ENCODE results near the gene CERS1.

Gene CERS1

DNA sequence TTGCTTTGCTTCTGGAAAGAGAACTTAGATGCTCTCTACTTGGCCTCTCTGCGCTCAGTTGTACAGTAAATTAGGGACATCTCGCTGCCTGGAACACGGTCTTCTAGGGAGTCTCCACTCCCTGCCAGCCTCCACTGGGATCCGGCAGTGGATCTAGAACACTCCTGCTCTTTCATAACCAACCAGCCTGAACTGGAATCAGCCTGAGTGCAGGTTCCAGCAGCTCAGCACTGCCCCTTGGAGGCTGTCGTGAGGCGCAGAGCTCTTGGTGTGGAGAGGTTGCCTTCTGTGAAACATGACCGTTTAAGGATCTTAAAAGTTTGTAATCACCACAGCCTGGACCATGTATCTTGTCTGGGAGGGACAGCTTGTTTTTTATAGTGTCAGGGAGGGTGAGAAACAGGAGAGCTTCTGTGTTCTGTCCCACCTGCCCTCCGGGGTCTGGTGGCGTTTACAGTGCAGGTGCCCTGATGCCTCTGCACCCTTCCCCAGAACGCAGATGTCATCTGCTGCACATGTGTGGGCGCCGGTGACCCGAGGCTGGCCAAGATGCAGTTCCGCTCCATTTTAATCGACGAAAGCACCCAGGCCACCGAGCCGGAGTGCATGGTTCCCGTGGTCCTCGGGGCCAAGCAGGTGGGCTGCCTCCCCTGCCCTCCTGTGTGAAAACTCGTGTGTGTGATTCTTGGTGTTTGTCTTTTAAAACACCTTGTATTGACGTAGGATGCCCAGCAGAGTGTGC lies 39.4 kb downstream of the CERS1 start:
- DNase-seq (ENCODE audit: low read depth) = no peak

DNA sequence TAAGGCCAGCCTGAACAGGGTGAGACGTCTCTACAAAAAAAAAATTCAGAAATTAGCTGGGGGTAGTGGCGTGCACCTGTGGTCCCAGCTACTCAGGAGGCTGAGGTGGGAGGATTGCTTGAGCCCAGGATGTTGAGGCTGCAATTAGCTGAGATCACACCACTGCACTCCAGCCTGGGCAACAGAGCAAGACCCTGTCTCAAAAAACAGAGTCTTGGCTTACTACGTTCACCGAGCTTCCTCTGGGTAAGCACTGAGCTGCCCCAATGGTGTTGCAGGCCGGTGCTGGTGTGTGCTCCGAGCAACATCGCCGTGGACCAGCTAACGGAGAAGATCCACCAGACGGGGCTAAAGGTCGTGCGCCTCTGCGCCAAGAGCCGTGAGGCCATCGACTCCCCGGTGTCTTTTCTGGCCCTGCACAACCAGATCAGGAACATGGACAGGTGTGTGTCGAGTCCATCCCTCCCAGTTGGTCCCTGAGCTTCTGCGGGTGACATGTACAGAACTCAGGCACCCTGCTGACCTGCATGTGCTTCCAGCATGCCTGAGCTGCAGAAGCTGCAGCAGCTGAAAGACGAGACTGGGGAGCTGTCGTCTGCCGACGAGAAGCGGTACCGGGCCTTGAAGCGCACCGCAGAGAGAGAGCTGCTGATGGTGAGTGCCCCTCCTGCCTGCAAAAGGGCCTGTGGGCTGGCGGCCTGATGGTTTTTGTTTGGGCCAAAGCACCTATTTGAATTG lies 40.1 kb downstream of the CERS1 start:
- DNase-seq (ENCODE audit: low read depth) = no peak

DNA sequence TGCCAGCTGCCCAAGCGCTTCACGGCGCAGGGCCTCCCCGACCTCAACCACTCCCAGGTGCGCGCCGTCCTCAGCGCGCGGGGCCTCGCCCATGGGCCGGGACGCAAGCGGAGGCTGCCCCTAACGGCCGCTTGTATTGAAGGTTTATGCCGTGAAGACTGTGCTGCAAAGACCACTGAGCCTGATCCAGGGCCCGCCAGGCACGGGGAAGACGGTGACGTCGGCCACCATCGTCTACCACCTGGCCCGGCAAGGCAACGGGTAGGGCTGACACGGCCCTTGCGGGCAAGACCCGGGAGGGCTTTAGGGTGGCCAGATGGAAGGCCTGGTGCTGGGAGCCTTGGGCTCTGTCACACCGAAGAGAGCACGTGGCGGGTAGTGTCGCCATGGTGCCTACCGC lies 41.0 kb downstream of the CERS1 start:
- DNase-seq (ENCODE audit: low read depth) = no peak

DNA sequence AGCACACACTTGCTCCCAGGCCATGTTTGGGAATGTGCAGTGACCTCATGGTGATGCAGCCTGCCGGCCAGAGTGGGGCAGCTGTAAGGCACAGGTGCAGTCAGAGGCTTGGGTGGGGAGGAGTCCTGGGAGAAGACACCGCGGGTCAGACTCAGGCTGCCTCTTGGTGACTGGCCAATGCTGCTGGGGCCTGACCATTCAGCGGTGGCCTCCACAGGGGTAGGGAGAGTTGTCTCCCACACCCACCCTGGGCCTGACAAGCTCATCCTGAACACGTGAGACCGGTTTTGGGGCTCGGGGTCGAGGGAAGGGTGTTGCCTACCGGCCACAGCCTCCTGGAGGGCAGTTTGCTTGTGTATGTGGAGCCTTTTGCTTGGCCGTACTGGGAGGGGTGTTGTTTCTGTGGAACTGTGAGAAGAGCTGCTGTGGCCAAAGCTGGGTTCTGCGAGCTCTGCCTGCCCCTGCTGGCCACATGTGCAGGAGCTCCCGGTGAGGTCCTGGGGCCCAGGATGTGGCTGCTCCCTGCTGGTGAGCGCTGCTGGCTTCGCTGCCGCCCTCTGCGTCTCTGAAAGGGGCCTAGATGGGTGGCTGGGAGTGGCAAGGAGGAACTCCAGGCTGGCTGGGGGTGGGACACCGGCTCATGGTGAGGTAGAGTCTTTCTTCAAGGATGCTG lies 42.1 kb downstream of the CERS1 start:
- DNase-seq (ENCODE audit: low read depth) = no peak

DNA sequence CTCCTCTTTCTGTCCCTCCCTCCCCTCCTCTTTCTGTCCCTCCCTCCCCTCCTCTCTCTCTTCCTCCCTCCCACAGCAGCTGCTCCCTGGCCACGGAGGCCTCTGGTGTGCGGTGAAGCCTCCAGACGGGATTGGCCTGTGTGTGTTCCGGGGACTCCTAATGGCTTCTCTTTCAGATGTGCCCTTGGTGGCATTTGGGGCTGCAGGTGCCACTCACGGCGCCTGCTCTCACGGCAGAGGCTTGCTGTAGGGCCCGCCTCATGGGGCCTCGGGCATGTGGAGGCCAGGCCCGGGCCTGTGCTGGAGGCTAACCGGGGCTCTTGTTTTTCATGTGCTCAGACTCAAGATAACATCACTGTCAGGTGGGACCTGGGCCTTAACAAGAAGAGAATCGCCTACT lies 43.3 kb downstream of the CERS1 start:
- DNase-seq (ENCODE audit: low read depth) = no peak

DNA sequence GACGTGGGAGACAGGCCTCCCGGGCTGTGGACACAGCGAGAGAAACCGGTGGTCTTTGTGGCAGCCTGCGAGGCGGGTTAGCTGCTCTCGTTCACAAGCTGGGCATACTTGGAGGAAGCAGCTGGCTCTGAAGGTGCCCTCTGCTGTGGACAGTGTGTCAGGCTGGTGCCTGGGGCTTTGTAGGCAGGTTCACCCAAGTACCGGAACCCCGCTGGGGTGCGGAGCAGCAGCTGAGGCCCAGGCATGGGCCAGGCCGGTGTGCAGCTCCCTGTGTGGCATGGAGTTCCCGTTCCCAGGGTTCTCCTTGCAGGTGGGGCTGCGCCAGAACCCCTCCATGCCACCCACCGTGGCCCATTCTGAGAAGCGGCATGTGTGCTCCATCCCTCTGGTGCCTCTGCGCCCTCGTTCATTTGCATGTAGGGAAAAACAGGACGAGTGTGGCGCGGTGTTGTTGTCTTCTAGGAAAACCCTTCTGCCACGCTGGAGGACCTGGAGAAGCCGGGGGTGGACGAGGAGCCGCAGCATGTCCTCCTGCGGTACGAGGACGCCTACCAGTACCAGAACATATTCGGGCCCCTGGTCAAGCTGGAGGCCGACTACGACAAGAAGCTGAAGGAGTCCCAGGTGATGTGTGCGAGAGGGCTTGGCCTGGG lies 44.2 kb downstream of the CERS1 start:
- DNase-seq (ENCODE audit: low read depth) = no peak

DNA sequence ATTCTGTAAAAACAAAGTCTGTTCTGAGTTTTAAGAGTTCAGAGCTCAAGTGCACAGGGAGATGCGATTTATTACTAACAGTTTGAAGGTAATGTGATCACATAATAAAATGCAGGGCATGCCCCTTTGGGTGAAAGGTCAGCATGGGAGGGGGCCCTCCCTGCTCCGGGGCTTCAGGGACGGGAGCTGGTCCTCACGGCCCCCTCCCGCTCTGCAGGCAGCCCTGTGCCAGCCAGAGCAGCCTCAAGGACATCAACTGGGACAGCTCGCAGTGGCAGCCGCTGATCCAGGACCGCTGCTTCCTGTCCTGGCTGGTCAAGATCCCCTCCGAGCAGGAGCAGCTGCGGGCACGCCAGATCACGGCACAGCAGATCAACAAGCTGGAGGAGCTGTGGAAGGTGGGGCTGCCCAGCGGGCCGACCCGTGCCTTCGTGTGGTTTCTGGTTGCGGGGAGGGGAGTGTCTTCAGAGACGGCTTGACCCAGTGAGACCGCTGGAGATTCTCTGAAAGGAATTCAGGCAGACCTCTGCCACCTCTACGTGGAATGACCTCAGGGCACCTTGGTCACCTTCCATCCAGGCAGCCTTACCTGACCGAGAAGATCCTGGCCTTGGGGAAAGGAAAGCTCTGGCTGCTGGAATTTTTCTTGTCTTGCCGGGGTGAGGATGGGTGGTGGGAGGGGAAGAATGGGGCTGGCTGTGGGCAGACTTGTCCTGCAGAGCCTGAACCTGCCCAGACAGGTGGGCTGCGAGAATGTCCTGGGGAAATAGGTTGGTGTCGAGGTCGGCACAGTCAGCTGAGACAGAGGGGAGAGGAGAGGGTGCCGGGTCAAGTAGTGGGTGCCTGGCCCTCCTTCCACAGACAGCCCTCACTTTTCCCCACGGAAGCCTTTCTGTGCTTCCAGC lies 45.2 kb downstream of the CERS1 start:
- no peak for DNase-seq (ENCODE audit: low read depth)

DNA sequence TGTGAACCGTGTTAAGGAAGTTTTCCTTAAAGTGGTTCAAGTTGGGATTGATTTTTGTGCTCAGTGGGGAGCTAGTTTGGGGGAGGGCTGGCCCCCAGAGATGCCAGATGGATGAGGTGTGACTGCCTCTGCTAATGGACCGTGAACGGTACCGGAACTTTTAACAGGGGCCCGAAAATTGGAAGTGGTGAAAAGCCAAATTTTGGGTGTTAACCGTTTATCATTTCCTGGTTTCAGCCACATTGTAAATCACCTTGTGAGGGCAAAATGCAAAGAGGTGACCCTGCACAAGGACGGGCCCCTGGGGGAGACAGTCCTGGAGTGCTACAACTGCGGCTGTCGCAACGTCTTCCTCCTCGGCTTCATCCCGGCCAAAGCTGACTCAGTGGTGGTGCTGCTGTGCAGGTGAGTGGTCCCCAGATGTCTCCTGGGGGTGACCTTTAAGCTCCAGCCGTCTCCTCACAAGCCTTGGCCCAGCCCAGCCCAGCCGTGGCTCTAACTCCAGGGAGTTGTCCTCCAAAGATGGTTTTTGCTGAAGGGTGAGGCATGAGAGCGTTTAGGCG lies 46.0 kb downstream of the CERS1 start:
- DNase-seq (ENCODE audit: low read depth) = no peak

DNA sequence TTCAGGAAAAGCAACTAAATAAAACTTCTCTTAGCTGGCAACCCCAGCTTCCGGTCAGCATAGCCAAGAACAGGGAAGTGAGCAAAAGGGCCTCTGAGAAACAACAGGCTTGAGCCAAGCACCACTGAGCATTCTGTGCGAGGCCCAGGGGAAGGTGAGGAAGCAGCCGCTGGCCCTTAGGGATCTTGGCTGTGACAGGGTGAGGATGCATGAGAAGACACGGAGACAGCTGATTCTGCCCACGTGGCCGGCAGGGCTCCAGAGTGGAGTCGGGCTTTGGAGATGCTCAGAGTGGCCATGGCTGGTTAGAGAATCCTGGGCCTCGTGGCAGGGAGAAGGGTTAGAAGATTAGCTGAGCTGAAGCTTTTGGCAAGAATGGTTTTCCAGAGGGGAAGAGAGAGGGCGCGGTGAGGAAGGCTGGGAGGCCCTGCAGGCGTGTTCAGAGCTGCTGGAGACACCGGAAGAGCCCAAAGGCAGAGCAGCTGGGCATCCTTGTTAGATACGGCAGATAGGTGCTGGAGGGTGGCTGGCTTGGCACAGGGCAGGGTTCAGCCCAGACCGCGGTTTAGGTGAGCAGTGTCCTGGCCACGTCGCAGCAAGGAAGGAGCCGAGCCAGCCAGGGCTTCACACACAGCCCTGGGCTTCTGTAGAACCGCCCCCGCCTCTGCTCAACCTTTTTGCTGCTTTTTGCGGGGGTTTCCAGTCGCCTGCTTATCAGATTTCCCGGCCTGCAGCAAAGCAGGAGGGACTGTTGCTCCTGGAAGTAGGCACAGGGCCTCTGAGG lies 46.9 kb downstream of the CERS1 start:
- no peak for DNase-seq (ENCODE audit: low read depth)

DNA sequence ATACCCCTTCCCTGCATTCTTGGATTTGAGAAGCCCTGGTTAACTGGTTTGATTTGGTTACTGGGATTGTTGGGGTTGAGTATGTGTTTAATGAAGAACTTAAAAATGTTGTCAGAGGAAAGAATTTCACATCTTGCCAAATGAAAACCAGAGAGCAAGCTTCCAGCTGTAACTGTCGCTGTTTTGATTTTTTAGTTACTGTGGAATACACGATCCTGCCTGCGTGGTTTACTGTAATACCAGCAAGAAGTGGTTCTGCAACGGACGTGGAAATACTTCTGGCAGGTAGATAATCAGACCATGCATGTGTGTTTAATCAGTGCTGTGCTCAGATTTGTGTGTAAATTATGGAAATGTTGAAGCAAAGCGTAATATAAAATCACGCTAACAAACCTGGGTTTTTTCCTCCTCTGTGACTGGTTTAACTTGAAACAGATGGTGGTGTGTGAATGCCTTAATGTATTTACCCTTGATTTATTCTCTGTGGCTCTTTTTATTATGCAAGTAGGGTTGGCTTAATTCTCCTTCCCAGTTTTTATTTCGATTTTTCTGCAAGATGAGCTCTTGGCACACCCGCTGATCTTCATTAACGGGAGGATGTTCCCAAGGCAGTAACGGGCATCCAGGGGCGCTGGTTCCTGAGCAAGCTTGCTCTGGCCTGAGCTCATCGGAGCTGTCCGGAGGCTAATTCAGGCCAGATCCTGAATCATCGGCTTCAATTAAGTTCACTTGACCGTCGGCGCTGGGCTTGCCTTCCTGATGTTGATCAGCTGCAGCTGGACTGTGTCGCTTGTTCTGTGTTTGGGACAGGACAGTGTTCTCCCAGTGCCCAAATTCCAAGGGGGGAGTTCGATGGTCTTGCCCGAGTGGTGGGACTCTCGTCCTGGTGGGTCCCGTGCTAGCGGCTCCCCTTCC lies 48.2 kb downstream of the CERS1 start:
- DNase-seq (ENCODE audit: low read depth) = no peak

DNA sequence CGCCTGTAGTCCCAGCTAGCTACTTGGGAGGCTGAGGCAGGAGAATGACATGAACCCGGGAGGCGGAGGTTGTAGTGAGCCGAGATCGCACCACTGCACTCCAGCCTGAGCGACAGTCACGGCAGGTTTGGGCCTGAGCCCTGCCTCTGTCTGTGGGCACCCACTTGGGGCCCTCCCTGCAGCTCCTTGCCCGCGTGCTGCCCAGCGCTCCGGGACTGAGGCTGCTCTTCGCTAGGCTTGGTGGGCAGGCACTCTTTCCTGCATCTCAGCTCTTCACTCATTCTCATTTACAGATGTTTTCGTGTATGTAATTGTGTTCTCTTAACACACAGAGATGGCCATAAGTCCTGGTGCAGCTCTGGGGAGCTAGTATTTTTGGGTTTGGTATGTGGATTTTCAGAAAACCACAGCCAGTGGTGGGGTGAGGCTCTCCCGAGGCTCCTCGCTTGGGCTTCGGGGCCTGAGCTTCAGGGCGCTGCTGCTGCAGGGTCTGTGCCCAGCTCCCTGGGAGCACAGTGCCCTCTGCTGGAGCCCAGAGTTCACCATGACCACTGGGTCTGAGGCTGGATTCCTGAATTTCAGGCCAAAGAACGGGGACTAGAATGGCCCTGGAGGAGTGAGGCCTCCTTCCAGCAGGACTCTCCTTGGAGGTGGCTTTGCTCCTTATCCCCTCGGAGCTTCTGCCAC lies 49.0 kb downstream of the CERS1 start:
- peak; percentile 51 for DNase-seq (ENCODE audit: low read depth)

DNA sequence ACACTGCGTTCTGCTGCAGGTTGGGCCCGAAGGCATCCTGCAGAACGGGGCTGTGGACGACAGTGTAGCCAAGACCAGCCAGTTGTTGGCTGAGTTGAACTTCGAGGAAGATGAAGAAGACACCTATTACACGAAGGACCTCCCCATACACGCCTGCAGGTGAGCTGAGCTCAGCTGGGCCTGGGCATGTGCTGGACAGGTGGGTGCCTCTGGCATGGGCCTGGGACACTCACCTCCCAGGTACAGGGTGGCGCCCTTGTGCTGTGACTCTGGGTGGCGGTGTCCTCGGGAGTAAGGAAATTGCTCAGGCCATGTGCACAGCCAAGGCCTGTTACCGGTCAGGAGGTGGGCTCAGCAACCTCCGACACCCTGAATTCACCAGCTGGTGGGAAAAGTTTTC lies 50.0 kb downstream of the CERS1 start:
- DNase-seq (ENCODE audit: low read depth) = no peak

DNA sequence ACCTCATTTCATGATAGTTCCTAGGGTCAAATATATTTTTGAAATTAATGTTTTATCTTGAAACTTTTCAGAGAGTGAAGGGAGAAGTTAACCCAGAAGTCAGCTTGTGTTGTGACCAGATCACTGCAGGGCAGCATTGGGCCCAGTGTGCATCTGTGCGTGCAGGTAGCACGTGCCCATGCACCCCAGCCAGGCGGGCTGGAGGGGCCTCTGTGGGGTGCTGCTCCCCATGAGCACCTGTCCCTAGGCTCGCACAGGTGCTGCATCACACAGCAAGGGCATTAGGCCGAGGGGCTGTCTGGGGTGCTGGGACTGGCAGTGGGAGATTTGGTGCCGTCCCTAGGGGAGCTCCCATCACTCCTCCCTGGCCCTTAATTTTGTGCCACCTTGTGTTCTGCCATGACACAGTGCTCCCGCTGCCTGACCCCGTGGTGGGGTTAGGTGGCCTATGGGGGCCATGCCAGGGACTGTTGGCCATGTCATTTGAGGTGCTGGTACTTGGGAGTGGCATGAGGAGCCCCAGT lies 51.1 kb downstream of the CERS1 start:
- no peak for DNase-seq (ENCODE audit: low read depth)

DNA sequence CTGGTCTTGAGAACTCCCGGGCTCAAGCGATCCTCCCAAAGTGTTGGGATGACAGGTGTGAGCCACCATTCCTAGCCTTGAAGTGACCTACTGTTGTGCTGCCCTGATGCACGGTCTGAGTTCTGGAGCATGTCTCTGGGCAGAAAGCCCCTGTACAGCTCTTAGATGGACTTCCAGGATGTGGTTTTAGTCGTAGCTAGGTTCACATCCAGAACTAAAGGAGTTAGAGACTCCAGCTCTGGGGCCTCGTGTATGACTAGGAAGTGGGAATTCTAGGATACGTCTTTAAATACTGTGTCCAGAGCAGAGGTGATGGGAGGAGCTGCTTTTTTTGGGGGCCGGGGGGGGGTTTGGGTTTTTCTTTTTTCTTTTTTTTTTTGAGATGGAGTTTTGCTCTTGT lies 52.0 kb downstream of the CERS1 start:
- DNase-seq (ENCODE audit: low read depth) = no peak

DNA sequence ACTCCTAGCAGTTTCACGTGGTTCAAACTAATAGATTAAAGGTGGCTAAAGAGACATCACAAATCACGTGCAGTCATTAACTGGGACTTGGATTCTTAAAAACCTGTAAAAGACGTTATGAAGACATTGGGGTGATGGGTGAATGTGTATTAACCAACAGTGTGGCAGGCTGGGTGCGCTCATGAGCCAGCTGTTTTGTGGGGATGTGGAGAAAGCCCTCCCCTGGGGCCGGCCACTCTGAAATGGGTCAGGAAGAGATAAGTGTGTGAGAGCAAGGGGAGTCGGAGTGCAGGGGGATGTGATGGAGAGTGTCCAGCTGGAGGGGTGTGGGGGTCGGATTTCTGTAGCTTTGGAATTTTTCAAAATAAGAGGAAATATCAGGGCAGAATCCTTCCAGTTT lies 53.8 kb downstream of the CERS1 start:
- no peak for DNase-seq (ENCODE audit: low read depth)

DNA sequence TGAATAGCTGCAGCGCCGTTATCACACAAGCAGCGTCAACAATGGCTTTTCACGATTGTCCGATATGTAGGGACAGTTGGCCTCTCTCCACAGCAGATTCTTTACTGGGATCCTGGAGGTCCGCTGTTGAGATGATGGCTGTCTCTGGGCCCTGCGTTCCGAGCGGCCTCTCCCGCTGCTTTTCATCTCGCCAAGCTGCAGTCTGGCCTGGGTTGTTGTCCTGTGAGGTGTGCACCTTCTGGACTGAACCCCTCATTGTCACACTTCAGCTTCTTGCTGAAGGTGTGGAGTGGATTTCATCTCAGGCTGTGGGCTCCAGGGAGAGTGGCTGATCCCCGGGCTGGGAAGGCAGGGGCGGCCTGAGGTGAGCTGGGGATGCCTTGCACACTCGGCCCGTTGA lies 54.6 kb downstream of the CERS1 start:
- DNase-seq (ENCODE audit: low read depth) = no peak

DNA sequence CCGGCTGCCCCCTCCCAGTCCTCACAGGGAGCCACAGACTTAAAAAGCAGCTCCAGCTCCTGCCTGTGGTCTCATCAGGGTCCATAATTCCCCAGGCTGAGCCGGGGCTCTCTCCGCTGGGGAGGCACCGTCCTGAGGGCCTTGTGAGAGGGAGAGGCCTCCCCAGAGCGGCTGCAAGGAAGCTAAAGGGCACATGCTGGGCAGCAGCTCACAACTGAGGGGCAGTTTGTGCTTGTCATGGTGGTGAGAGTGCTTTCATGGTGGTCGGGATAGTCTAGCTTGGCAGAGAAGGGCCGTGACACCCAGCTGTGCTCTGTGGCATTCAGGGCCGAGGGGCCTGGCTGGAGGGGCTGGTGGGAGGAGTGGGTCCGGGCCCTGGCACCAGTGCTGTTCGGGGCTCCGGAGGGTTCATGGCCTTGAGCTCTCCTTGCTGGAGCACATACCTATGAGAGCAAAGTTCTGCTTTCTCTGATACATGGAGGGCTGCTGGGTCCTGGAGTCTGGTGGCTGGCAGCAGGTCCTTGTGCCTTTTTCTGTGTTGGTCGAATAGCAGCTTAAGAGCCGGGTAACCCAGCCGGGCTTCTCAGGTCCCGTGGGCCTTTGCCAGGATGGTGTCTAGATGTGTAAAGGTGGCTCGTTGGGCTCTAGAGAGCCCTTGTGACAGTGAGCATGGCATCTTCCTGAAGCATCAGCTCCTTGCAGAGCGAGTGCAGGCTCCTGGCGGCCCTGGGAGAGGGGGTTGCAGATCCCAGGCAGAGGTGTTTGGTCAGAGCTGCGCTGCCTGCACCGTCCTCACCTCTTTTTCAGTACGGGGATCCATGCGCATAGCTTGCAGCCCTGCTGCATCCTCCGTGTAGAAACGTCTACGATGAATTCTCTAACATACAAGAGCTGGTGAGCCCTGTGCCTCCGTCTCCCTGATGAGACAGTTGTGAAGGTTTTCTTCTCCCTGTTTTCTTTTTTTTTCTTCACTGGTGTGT lies 55.4 kb downstream of the CERS1 start:
- DNase-seq (ENCODE audit: low read depth) = no peak

Data from activated T-cell treated with anti-CD3 and anti-CD28 coated beads for 24 hours (primary cell).